Measurements from ENCODE around the gene ZNF557. TPM values are rescaled to one million over a fixed set of nuclear protein-coding genes. Genes with fewer than 3 reads are reported as not detected.

ZNF557 gene
- total and polyA plus RNA-seq, 2 of the 4 experiments (the other 2 are of a cell fraction), result 3.7 to 21.1 TPM

- no peak for ATAC-seq (ENCODE audit: low read depth)
Measured at GRCh38 chr19:7078008-7078407, 8.5 kb downstream of the ZNF557 start.

More at GRCh38 chr19:7078008-7078407, 8.5 kb downstream of the ZNF557 start:
- Histone ChIP-seq H4K5ac (ENCODE audit: low read depth, low read length) (no peak overlapping the region), H2AK9ac (replicated peaks; ENCODE audit: low read depth, low read length, poor library complexity) (no peak overlapping the region), H2AFZ (replicated peaks; ENCODE audit: low read length, poor library complexity) (no peak overlapping the region), H3K4me3 (ENCODE audit: insufficient read depth, low read depth, low read length) (no peak overlapping the region), H3K18ac (ENCODE audit: low read depth, low read length) (no peak overlapping the region), H3K27ac (ENCODE audit: insufficient read depth, low read length) (no peak overlapping the region), H2BK5ac (ENCODE audit: low read depth, low read length, poor library complexity, severe bottlenecking) (no peak overlapping the region), H2BK120ac (ENCODE audit: low read depth, low read length) (no peak overlapping the region), H2AK5ac (ENCODE audit: low read depth, low read length) (no peak overlapping the region), H3K4ac (ENCODE audit: low read depth, low read length) (no peak overlapping the region), H3K56ac (ENCODE audit: extremely low read depth, insufficient read depth, low read length) (no peak overlapping the region), H3K23ac (ENCODE audit: low read depth, low read length) (no peak overlapping the region), H3K79me1 (ENCODE audit: low read depth in 1 of 2, low read length in 2 of 2) (no peaks in the 10 kb centered on the region; a peak in 2 of 4 replicates), H3K4me2 (ENCODE audit: low read depth, low read length) (no peak overlapping the region), H2BK15ac (ENCODE audit: low read depth, low read length) (no peak overlapping the region), H3K4me1 (ENCODE audit: control insufficient read depth, insufficient read depth, low read length) (no peaks in the 10 kb centered on the region), H3K27me3 (ENCODE audit: control insufficient read depth, insufficient read depth, low read length) (no peaks in the 10 kb centered on the region), H3K36me3 (ENCODE audit: control insufficient read depth, insufficient read depth, low read length) (peaks cover 83% of the 10 kb centered on the region), H3K9me1 (ENCODE audit: insufficient read depth, low read length) (no peaks in the 10 kb centered on the region), H2BK20ac (ENCODE audit: low read depth, low read length) (no peak overlapping the region), H3K9me3 (ENCODE audit: control insufficient read depth, insufficient read depth, low read length) (peaks cover 74% of the 10 kb centered on the region), H4K8ac (ENCODE audit: low read depth in 2 of 2, low read length in 2 of 2) (no peak overlapping the region), H3K14ac (replicated peaks; ENCODE audit: low read depth, low read length) (no peak overlapping the region), H3K9ac (ENCODE audit: low read depth, low read length) (no peak overlapping the region), H4K20me1 (ENCODE audit: insufficient read depth, low read length) (no peaks in the 10 kb centered on the region), H4K91ac (ENCODE audit: insufficient read depth, low read depth, low read length) (no peak overlapping the region)
- no CpG with 5 or more reads among the region's 2 CpGs for WGBS, 2 experiments (ENCODE audit: extremely low coverage in 2 of 2, insufficient read length in 1 of 2)
- no peak for DNase-seq
- intact Hi-C loops (cut with micrococcal nuclease), result no loop called here
- ChIA-PET POLR2A (ENCODE audit: unreplicated experiment) (interaction anchor here (0.6 kb wide), 1 partner anchor 14 kb away, joined by 3 read pairs; no protein-coding TSS in a partner anchor), CTCF (interaction anchor here (0.6 kb wide), 1 partner anchor 276 kb away, joined by 4 read pairs; no protein-coding TSS in a partner anchor)
- in situ Hi-C loops (cut with MboI; ENCODE audit: low sequenced_read_pairs), result no loop called here
- TF ChIP-seq, protein P1, sequence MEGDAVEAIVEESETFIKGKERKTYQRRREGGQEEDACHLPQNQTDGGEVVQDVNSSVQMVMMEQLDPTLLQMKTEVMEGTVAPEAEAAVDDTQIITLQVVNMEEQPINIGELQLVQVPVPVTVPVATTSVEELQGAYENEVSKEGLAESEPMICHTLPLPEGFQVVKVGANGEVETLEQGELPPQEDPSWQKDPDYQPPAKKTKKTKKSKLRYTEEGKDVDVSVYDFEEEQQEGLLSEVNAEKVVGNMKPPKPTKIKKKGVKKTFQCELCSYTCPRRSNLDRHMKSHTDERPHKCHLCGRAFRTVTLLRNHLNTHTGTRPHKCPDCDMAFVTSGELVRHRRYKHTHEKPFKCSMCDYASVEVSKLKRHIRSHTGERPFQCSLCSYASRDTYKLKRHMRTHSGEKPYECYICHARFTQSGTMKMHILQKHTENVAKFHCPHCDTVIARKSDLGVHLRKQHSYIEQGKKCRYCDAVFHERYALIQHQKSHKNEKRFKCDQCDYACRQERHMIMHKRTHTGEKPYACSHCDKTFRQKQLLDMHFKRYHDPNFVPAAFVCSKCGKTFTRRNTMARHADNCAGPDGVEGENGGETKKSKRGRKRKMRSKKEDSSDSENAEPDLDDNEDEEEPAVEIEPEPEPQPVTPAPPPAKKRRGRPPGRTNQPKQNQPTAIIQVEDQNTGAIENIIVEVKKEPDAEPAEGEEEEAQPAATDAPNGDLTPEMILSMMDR (conservative IDR thresholded peaks at IDR 0.05; ENCODE audit: low read depth, low read length), result no peak
- no peak for TF ChIP-seq BHLHE40 (IDR thresholded peaks at IDR 0.05; ENCODE audit: low read depth, low read length)
- TF ChIP-seq MAFK (IDR thresholded peaks at IDR 0.05; ENCODE audit: low read depth, low read length), result no peak
- TF ChIP-seq RCOR1 (IDR thresholded peaks at IDR 0.05; ENCODE audit: insufficient replicate concordance, low read length), result no peak
- no peak for TF ChIP-seq FOS (IDR thresholded peaks at IDR 0.05; ENCODE audit: low read depth, low read length)
- TF ChIP-seq CEBPB (IDR thresholded peaks at IDR 0.05; ENCODE audit: low read depth, low read length), result no peak
- TF ChIP-seq CHD1 (IDR thresholded peaks at IDR 0.05; ENCODE audit: low read depth, low read length), result no peak
- TF ChIP-seq USF2 (IDR thresholded peaks at IDR 0.05; ENCODE audit: low read depth, low read length), result no peak
- TF ChIP-seq, protein P2, sequence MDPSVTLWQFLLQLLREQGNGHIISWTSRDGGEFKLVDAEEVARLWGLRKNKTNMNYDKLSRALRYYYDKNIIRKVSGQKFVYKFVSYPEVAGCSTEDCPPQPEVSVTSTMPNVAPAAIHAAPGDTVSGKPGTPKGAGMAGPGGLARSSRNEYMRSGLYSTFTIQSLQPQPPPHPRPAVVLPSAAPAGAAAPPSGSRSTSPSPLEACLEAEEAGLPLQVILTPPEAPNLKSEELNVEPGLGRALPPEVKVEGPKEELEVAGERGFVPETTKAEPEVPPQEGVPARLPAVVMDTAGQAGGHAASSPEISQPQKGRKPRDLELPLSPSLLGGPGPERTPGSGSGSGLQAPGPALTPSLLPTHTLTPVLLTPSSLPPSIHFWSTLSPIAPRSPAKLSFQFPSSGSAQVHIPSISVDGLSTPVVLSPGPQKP (IDR thresholded peaks at IDR 0.05; ENCODE audit: borderline replicate concordance, low read depth, low read length), result no peak
- TF ChIP-seq MXI1 (IDR thresholded peaks at IDR 0.05; ENCODE audit: borderline replicate concordance, low read depth, low read length), result no peak
- TF ChIP-seq NFE2L2 (IDR thresholded peaks at IDR 0.05; ENCODE audit: low read depth, low read length), result no peak
- TF ChIP-seq SMC3 (IDR thresholded peaks at IDR 0.05; ENCODE audit: low read depth, low read length), result no peak
- no peak for TF ChIP-seq RAD21 (IDR thresholded peaks at IDR 0.05; ENCODE audit: low read length)
- BruUV-seq (replicated peaks), result no TSS peak
- dilution Hi-C loops (cut with HindIII; ENCODE audit: low sequenced_read_pairs, unreplicated experiment), result no loop called here

All from IMR-90 (cell line).